Ishikawa (cell line): ENCODE measurements around the gene DGUOK.

Experiments used
- CEBPB ChIP-seq: IDR thresholded peaks from 2 replicates; pipeline ENCODE4 v1.6.1; 2012
- CREB1 ChIP-seq: IDR thresholded peaks from 2 replicates; pipeline ENCODE4 v1.6.1; 2012; ENCODE audit warnings: low read depth
- EGR1 ChIP-seq: IDR thresholded peaks from 2 replicates; pipeline ENCODE4 v1.6.1; 2012
- EP300 ChIP-seq: IDR thresholded peaks from 2 replicates; pipeline ENCODE4 v1.6.1; 2012; ENCODE audit warnings: borderline replicate concordance
- FOXM1 ChIP-seq: IDR thresholded peaks from 2 replicates; pipeline ENCODE4 v1.6.1; 2012; ENCODE audit warnings: low read depth, borderline replicate concordance
- NFIC ChIP-seq: IDR thresholded peaks from 2 replicates; pipeline ENCODE4 v1.6.1; 2012
- RAD21 ChIP-seq: IDR thresholded peaks from 2 replicates; pipeline ENCODE4 v1.6.1; 2012; ENCODE audit warnings: low read depth
- TAF1 ChIP-seq: IDR thresholded peaks from 2 replicates; pipeline ENCODE4 v1.6.1; 2012; ENCODE audit warnings: low read depth, mild to moderate bottlenecking
- TCF12 ChIP-seq: IDR thresholded peaks from 2 replicates; pipeline ENCODE4 v1.6.1; 2012; ENCODE audit warnings: low read depth
- TEAD4 ChIP-seq: IDR thresholded peaks from 2 replicates; pipeline ENCODE4 v1.6.1; 2012
- YY1 ChIP-seq: IDR thresholded peaks from 2 replicates; pipeline ENCODE4 v1.6.1; 2012; ENCODE audit warnings: low read depth
- ZBTB7A ChIP-seq: IDR thresholded peaks from 2 replicates; pipeline ENCODE4 v1.6.1; 2012; ENCODE audit warnings: low read depth
- TF ChIP-seq, protein P1 (sequence below): IDR thresholded peaks from 2 replicates; pipeline ENCODE4 v1.6.1; 2012; ENCODE audit warnings: low read depth, mild to moderate bottlenecking
- TF ChIP-seq, protein P2 (sequence below): IDR thresholded peaks from 2 replicates; pipeline ENCODE4 v1.6.1; 2012
- TF ChIP-seq, protein P3 (sequence below): IDR thresholded peaks from 2 replicates; pipeline ENCODE4 v1.6.1; 2012

Gene DGUOK

DNA sequence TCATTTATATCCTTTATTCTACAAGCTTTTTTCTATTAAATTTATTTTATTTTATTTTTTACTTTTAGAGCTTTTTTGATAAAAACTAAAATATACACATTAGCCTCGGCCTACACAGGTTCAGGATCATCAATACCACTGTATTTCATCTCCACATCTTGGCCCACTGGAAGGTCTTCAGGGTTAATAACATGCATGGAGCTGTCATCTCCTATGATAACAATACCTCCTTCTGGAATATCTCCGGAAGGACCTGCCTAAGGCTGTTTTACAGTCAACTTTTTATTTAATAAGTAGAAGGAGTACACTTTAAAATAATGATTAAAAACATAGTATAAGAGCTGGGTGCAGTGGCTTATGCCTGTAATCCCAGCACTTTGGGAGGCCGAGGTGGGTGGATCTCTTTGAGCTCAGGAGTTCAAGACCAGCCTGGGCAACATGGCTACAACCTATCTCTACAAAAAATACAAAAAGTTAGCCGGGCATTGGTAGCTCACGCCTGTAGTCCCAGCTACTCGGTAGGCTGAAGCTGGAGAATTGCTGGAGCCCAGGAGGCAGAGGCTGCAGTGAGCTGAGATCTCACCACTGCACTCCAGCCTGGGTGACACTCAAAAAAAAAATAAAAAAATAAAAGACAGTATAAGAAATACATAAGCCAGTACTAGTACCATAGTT, 15.7 kb upstream of the DGUOK start:
- TF ChIP-seq EP300 = no peak
- TF ChIP-seq TCF12 = no peak
- TF ChIP-seq ZBTB7A = no peak
- no peak for TF ChIP-seq EGR1
- TF ChIP-seq RAD21 = no peak
- TF ChIP-seq, protein P1, sequence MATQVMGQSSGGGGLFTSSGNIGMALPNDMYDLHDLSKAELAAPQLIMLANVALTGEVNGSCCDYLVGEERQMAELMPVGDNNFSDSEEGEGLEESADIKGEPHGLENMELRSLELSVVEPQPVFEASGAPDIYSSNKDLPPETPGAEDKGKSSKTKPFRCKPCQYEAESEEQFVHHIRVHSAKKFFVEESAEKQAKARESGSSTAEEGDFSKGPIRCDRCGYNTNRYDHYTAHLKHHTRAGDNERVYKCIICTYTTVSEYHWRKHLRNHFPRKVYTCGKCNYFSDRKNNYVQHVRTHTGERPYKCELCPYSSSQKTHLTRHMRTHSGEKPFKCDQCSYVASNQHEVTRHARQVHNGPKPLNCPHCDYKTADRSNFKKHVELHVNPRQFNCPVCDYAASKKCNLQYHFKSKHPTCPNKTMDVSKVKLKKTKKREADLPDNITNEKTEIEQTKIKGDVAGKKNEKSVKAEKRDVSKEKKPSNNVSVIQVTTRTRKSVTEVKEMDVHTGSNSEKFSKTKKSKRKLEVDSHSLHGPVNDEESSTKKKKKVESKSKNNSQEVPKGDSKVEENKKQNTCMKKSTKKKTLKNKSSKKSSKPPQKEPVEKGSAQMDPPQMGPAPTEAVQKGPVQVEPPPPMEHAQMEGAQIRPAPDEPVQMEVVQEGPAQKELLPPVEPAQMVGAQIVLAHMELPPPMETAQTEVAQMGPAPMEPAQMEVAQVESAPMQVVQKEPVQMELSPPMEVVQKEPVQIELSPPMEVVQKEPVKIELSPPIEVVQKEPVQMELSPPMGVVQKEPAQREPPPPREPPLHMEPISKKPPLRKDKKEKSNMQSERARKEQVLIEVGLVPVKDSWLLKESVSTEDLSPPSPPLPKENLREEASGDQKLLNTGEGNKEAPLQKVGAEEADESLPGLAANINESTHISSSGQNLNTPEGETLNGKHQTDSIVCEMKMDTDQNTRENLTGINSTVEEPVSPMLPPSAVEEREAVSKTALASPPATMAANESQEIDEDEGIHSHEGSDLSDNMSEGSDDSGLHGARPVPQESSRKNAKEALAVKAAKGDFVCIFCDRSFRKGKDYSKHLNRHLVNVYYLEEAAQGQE = no peak
- TF ChIP-seq FOXM1 = no peak
- TF ChIP-seq TAF1 = no peak
- no peak for TF ChIP-seq YY1
- TF ChIP-seq NFIC = no peak
- TF ChIP-seq CREB1 = no peak
- no peak for TF ChIP-seq TEAD4
- TF ChIP-seq, protein P2, sequence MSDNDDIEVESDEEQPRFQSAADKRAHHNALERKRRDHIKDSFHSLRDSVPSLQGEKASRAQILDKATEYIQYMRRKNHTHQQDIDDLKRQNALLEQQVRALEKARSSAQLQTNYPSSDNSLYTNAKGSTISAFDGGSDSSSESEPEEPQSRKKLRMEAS = no peak
- TF ChIP-seq, protein P3, sequence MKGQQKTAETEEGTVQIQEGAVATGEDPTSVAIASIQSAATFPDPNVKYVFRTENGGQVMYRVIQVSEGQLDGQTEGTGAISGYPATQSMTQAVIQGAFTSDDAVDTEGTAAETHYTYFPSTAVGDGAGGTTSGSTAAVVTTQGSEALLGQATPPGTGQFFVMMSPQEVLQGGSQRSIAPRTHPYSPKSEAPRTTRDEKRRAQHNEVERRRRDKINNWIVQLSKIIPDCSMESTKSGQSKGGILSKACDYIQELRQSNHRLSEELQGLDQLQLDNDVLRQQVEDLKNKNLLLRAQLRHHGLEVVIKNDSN = no peak
- no peak for TF ChIP-seq CEBPB

DNA sequence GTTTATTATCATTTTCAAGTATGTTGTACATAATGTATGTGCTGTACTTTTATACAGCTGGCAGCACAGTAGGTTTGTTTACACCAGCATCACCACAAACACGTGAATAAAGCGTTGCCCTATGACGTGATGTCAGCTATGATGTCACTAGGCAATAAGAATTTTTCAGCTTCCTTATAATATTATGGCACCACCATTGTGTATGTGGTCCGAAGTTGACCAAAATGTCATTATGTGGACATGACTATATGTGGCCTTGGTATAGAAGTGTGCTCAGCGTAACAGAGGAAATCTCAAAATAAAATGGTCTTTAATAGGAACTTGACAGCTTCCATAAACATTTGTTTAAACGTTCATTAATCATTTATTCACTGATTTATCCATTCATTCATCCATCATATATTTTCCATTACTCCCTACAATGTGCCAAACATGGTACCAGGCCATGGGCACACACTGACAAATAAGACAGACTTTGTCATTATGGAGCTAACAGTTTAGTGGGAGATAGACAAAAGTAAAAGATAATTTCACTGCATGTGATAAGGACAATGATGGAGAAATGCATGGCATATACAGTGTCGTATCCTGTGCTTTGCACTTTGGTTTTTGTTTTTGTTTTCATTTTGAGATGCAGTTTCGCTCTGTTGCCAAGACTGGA, 15.0 kb upstream of the DGUOK start:
- TF ChIP-seq TCF12 = no peak
- TF ChIP-seq CEBPB = no peak
- TF ChIP-seq FOXM1 = no peak
- TF ChIP-seq TAF1 = no peak
- no peak for TF ChIP-seq RAD21
- TF ChIP-seq ZBTB7A = no peak
- TF ChIP-seq, protein P2 = no peak
- TF ChIP-seq, protein P1 = no peak
- TF ChIP-seq, protein P3 = no peak
- TF ChIP-seq EGR1 = no peak
- TF ChIP-seq TEAD4 = no peak
- no peak for TF ChIP-seq EP300
- no peak for TF ChIP-seq CREB1
- TF ChIP-seq YY1 = no peak

DNA sequence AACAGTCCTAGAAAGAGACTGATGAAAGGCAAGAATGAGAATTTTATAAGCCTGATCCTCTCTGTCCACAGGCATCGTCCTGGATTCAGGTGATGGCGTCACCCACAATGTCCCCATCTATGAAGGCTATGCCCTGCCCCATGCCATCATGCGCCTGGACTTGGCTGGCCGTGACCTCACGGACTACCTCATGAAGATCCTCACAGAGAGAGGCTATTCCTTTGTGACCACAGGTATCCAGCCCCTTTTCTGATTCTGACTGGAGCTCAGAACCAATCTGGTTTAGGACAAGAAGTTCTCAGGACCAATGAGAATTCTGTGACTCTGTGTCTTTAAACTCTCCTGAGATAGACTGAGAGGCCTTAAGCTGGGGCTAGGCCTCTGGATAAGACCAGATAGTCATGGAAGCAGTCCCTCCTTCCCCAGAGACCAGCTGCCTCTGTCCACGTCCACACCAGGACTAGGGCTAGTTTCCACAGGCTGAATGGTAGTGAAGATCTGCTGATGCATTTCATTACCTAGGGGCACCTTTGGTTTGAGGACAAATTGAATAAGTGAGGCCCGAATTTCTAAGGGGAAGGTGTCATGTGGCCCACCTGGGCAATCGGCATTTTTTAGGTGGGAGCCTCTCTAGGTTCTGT, 13.1 kb upstream of the DGUOK start:
- TF ChIP-seq EP300 (no peak), CREB1 (no peak), ZBTB7A (no peak), TCF12 (no peak), NFIC (no peak), TAF1 (no peak), CEBPB (no peak)
- TF ChIP-seq, protein P1 = no peak
- TF ChIP-seq, protein P3 = no peak
